Astrocyte (in vitro differentiated cells and primary cell): Measurements from ENCODE around the gene LIN7A.

Source experiments
- EZH2 ChIP-seq: IDR thresholded peaks from 2 replicates; pipeline ENCODE4 v1.6.1; 2012; ENCODE audit warnings: mild to moderate bottlenecking, low read length, inconsistent platforms; ENCODE audit not compliant: insufficient read depth
- TF ChIP-seq, protein P1 (sequence below): IDR thresholded peaks from 2 replicates; pipeline ENCODE4 v1.5.1; 2011; ENCODE audit warnings: low read depth, mild to moderate bottlenecking, inconsistent platforms, low read length, moderate library complexity; ENCODE audit not compliant: insufficient read depth

DNA sequence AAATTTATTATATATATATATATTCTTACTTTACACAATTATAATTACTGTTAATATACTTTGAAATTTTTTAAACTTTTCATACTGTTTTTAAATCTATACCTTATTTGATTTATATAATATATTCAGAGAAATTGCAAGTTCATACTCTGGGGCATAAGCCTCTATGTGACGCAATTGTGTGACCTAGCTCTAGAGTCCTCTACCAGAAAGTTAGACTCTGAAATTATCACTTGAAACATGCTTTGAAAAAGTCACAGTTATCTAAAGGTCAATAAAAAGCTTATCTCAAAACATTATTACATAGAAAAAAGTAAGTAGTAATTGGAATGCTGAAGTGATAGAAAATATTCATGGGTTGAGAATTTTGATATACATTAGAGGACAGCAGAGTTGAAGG, 93.8 kb downstream of the LIN7A start:
- no peak for TF ChIP-seq EZH2
- TF ChIP-seq, protein P1, sequence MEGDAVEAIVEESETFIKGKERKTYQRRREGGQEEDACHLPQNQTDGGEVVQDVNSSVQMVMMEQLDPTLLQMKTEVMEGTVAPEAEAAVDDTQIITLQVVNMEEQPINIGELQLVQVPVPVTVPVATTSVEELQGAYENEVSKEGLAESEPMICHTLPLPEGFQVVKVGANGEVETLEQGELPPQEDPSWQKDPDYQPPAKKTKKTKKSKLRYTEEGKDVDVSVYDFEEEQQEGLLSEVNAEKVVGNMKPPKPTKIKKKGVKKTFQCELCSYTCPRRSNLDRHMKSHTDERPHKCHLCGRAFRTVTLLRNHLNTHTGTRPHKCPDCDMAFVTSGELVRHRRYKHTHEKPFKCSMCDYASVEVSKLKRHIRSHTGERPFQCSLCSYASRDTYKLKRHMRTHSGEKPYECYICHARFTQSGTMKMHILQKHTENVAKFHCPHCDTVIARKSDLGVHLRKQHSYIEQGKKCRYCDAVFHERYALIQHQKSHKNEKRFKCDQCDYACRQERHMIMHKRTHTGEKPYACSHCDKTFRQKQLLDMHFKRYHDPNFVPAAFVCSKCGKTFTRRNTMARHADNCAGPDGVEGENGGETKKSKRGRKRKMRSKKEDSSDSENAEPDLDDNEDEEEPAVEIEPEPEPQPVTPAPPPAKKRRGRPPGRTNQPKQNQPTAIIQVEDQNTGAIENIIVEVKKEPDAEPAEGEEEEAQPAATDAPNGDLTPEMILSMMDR, result no peak
